Measurements from ENCODE around the gene RAB5IF. TPM values are rescaled to one million over a fixed set of nuclear protein-coding genes. Genes with fewer than 3 reads are reported as not detected.

RAB5IF gene
- total and polyA plus RNA-seq, 2 of the 13 experiments (the other 11 are each of a cell fraction or from before 2014, with no cell fraction given): 261 to 305 TPM

GRCh38 chr20:36607586-36608387, 2.2 kb downstream of the RAB5IF start (continued):
- no peak for TF ChIP-seq ZNF142 (CRISPR knock-in tag; IDR thresholded peaks at IDR 0.05)
- no peak for TF ChIP-seq ARNT (IDR thresholded peaks at IDR 0.05)
- no peak for TF ChIP-seq RFXANK (CRISPR knock-in tag; IDR thresholded peaks at IDR 0.05)
- TF ChIP-seq NFRKB (IDR thresholded peaks at IDR 0.05): no peak
- TF ChIP-seq NR2F6 (IDR thresholded peaks at IDR 0.05): peak; percentile 37; the same call in 1 of the 2 replicates
- peak; percentile 81; the same call in 1 of the 2 replicates for TF ChIP-seq NR2F6 (CRISPR knock-in tag; IDR thresholded peaks at IDR 0.05)
- peak; percentile 40; the same call in 1 of the 2 replicates for TF ChIP-seq CEBPG (CRISPR knock-in tag; IDR thresholded peaks at IDR 0.05)
- no peak for TF ChIP-seq ZBTB49 (CRISPR knock-in tag; IDR thresholded peaks at IDR 0.05; ENCODE audit: borderline replicate concordance)
- no peak for TF ChIP-seq ZNF709 (CRISPR knock-in tag; IDR thresholded peaks at IDR 0.05)
- TF ChIP-seq TSC22D2 (CRISPR knock-in tag; IDR thresholded peaks at IDR 0.05; ENCODE audit: borderline replicate concordance): no peak
- no peak for TF ChIP-seq ZNF468 (CRISPR knock-in tag; IDR thresholded peaks at IDR 0.05)
- peak; percentile 32; the same call in 1 of the 2 replicates for TF ChIP-seq ZNF205 (CRISPR knock-in tag; IDR thresholded peaks at IDR 0.05)
- TF ChIP-seq BRCA1 (CRISPR knock-in tag; IDR thresholded peaks at IDR 0.05): no peak
- TF ChIP-seq ZNF558 (CRISPR knock-in tag; IDR thresholded peaks at IDR 0.05; ENCODE audit: borderline replicate concordance): no peak
- no peak for TF ChIP-seq MTA1 (CRISPR knock-in tag; IDR thresholded peaks at IDR 0.05; ENCODE audit: borderline replicate concordance)
- TF ChIP-seq ZNF839 (CRISPR knock-in tag; IDR thresholded peaks at IDR 0.05; ENCODE audit: borderline replicate concordance): no peak
- TF ChIP-seq SIX1 (CRISPR knock-in tag; IDR thresholded peaks at IDR 0.05; ENCODE audit: borderline replicate concordance): no peak
- TF ChIP-seq ZNF235 (CRISPR knock-in tag; IDR thresholded peaks at IDR 0.05; ENCODE audit: borderline replicate concordance): no peak
- TF ChIP-seq ZNF616 (CRISPR knock-in tag; IDR thresholded peaks at IDR 0.05; ENCODE audit: low read depth): no peak
- 0 out of 2 replicates have a peak, but pooled peaks have one; percentile 44 for TF ChIP-seq ZSCAN21 (CRISPR knock-in tag; IDR thresholded peaks at IDR 0.05; ENCODE audit: borderline replicate concordance)
- no peak for TF ChIP-seq ZFYVE20 (CRISPR knock-in tag; IDR thresholded peaks at IDR 0.05; ENCODE audit: borderline replicate concordance, low read depth)
- no peak for TF ChIP-seq NFIB (CRISPR knock-in tag; IDR thresholded peaks at IDR 0.05; ENCODE audit: borderline replicate concordance)
- no peak for TF ChIP-seq RBAK (CRISPR knock-in tag; IDR thresholded peaks at IDR 0.05)
- no peak for TF ChIP-seq ZNF382 (CRISPR knock-in tag; IDR thresholded peaks at IDR 0.05; ENCODE audit: borderline replicate concordance)
- no peak for TF ChIP-seq MTF2 (CRISPR knock-in tag; IDR thresholded peaks at IDR 0.05; ENCODE audit: borderline replicate concordance)

Measured in HepG2 (cell line).